Measurements from ENCODE around the gene IQSEC1. TPM values are rescaled to one million over a fixed set of nuclear protein-coding genes. Genes with fewer than 3 reads are reported as not detected.

Gene IQSEC1
- total and polyA plus RNA-seq, 2 donors (not counting 1 experiment from before 2014, with no cell fraction given), result 96.7 to 222 TPM

DNA sequence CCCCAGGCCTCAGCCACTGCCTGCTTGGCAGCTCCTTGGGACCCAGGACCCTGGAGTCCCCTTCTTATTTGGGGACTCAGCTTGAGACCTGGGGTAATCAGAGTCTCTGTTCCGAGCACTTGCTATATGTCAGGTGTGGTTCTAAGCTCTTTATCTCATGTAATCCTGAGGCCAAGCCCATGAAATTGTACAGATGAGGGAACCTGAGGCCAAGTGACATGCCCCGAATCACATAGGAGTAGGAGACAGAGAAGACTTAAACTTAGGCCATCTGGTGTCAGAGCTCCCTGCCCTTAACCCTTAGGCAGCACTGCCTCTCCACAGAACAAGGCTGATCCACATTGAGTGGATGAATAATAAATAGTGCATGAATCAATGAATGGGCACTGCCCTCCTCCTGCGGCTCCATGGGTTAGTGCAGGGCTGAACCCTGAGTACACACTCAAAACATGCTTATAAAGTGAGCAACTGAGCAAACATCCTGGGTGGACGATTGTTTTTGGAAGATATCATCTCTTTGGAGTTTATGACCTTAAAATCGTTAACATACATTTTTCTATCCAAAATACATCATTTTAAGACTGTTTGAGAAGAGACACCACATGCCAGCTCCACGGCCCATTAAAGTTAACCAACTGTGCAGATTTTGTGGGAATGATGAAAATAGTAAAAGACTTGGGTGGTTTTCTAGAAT lies 33.2 kb upstream of the IQSEC1 start:
- Histone ChIP-seq H3K79me2 (ENCODE audit: control insufficient read depth, insufficient read depth, low read length) (no peaks in the 10 kb centered on the region), H2AFZ (ENCODE audit: insufficient read depth, low read depth, low read length, poor library complexity, severe bottlenecking) (no peak overlapping the region), H3K27ac (ENCODE audit: low read length in 2 of 2) (no peak overlapping the region), H3K27me3 (replicated peaks in 1 of 4; ENCODE audit: control extremely low read depth in 1 of 4, control insufficient read depth in 3 of 4, insufficient read depth in 4 of 4, low read length in 3 of 4) (no peaks in the 10 kb centered on the region), H3K9ac (ENCODE audit: low read length) (no peak overlapping the region), H3K9me3 (ENCODE audit: control extremely low read depth in 1 of 3, control insufficient read depth in 2 of 3, insufficient read depth in 1 of 3, low read length in 2 of 3) (peaks cover 0 to 16% (median 0%) of the 10 kb centered on the region in 3 donors), H3K4me1 (ENCODE audit: control insufficient read depth in 2 of 2, insufficient read depth in 2 of 2, low read length in 2 of 2) (peaks cover 17 to 23% of the 10 kb centered on the region in 2 donors), H3K4me3 (ENCODE audit: control extremely low read depth in 1 of 5, extremely low read depth in 1 of 5, insufficient read depth in 1 of 5, low read depth in 2 of 5, low read length in 4 of 5) (no peak overlapping the region), H4K20me1 (ENCODE audit: control insufficient read depth, insufficient read depth, low read length, poor library complexity, severe bottlenecking) (no peaks in the 10 kb centered on the region), H3K4me2 (replicated peaks; ENCODE audit: low read depth, low read length, poor library complexity, severe bottlenecking) (no peak overlapping the region), H3K36me3 (replicated peaks in 1 of 2; ENCODE audit: control extremely low read depth in 1 of 2, control insufficient read depth in 1 of 2, extremely low read depth in 1 of 2, insufficient read depth in 2 of 2, low read length in 1 of 2) (no peaks in the 10 kb centered on the region)
- H3K4me1 Mint-ChIP-seq, result peaks cover 24% of the 10 kb centered on the region
- no peaks in the 10 kb centered on the region for H3K9me3 Mint-ChIP-seq (ENCODE audit: insufficient read depth)
- CTCF ChIA-PET, result interaction anchor here (9.2 kb wide), 1 partner anchor 15 kb away, joined by 76 read pairs; no protein-coding TSS in a partner anchor
- TF ChIP-seq CTCF (IDR thresholded peaks at IDR 0.05) (no peak), EZH2 (IDR thresholded peaks at IDR 0.05; ENCODE audit: borderline replicate concordance, insufficient read depth, low read depth, low read length, poor library complexity, severe bottlenecking) (no peak)
- H3K27me3 Mint-ChIP-seq, result no peaks in the 10 kb centered on the region
- peak overlapping the region; percentile 68 for H3K27ac Mint-ChIP-seq
- DNase-seq (no peak), ATAC-seq (ENCODE audit: low read depth) (no peak)
- intact Hi-C loops (cut with micrococcal nuclease), result no loop called here
- WGBS (ENCODE audit: insufficient coverage), result 100% methylated on average over 2 of the region's 6 CpGs
- POLR2A ChIA-PET, result no interaction called here
- no peak overlapping the region for H3K4me3 Mint-ChIP-seq

DNA sequence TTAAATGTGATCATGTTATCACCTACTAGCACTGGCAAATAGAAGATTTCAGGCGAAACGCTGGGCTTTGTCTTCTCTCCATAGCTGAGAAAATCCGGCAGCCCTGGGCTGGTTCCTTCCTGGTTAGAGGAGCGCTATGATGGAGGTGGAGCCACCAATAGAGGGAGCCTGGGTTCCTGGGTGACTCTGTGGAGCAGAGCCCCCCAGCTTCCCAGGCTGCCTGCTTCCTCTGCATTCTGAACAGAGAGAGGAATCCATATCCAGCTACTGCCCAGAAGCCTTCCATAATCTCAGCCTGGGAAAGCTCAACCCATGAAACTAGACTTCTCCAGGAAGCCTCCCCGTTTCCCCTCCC lies 32.6 kb upstream of the IQSEC1 start:
- Mint-ChIP-seq H3K27ac (no peak overlapping the region), H3K4me3 (no peak overlapping the region), H3K9me3 (ENCODE audit: insufficient read depth) (no peaks in the 10 kb centered on the region), H3K27me3 (no peaks in the 10 kb centered on the region), H3K4me1 (peaks cover 18% of the 10 kb centered on the region)
- Histone ChIP-seq H3K4me2 (replicated peaks; ENCODE audit: low read depth, low read length, poor library complexity, severe bottlenecking) (no peak overlapping the region), H3K9me3 (ENCODE audit: control extremely low read depth in 1 of 3, control insufficient read depth in 2 of 3, insufficient read depth in 1 of 3, low read length in 2 of 3) (peaks cover 0 to 16% (median 0%) of the 10 kb centered on the region in 3 donors), H3K36me3 (replicated peaks in 1 of 2; ENCODE audit: control extremely low read depth in 1 of 2, control insufficient read depth in 1 of 2, extremely low read depth in 1 of 2, insufficient read depth in 2 of 2, low read length in 1 of 2) (no peaks in the 10 kb centered on the region), H3K9ac (ENCODE audit: low read length) (no peak overlapping the region), H3K4me1 (ENCODE audit: control insufficient read depth in 2 of 2, insufficient read depth in 2 of 2, low read length in 2 of 2) (peaks cover 12 to 17% of the 10 kb centered on the region in 2 donors), H3K79me2 (ENCODE audit: control insufficient read depth, insufficient read depth, low read length) (no peaks in the 10 kb centered on the region), H3K27ac (ENCODE audit: low read length in 2 of 2) (no peak overlapping the region), H2AFZ (ENCODE audit: insufficient read depth, low read depth, low read length, poor library complexity, severe bottlenecking) (no peak overlapping the region), H4K20me1 (ENCODE audit: control insufficient read depth, insufficient read depth, low read length, poor library complexity, severe bottlenecking) (no peaks in the 10 kb centered on the region), H3K4me3 (ENCODE audit: control extremely low read depth in 1 of 5, extremely low read depth in 1 of 5, insufficient read depth in 1 of 5, low read depth in 2 of 5, low read length in 4 of 5) (no peak overlapping the region), H3K27me3 (replicated peaks in 1 of 4; ENCODE audit: control extremely low read depth in 1 of 4, control insufficient read depth in 3 of 4, insufficient read depth in 4 of 4, low read length in 3 of 4) (no peaks in the 10 kb centered on the region)
- DNase-seq, result no peak
- POLR2A ChIA-PET, result interaction anchor here (0.5 kb wide), 1 partner anchor 160 kb away, joined by 3 read pairs; no protein-coding TSS in a partner anchor
- WGBS (ENCODE audit: insufficient coverage), result 81% methylated on average over 2 of the region's 5 CpGs
- CTCF ChIA-PET, result interaction anchor here (0.8 to 9.2 kb wide), 2 partner anchors 14 to 121 kb away, joined by 3 to 76 read pairs; no protein-coding TSS in a partner anchor
- no peak for ATAC-seq (ENCODE audit: low read depth)
- no peak for TF ChIP-seq CTCF (IDR thresholded peaks at IDR 0.05)
- TF ChIP-seq EZH2 (IDR thresholded peaks at IDR 0.05; ENCODE audit: borderline replicate concordance, insufficient read depth, low read depth, low read length, poor library complexity, severe bottlenecking), result no peak
- intact Hi-C loops (cut with micrococcal nuclease), result no loop called here
